Measurements from ENCODE around the gene PICALM. TPM values are rescaled to one million over a fixed set of nuclear protein-coding genes. Genes with fewer than 3 reads are reported as not detected.

Gene PICALM
- total and polyA plus RNA-seq, 2 of the 13 experiments (the other 11 are each of a cell fraction or from before 2014, with no cell fraction given) = 97.6 to 154 TPM

DNA sequence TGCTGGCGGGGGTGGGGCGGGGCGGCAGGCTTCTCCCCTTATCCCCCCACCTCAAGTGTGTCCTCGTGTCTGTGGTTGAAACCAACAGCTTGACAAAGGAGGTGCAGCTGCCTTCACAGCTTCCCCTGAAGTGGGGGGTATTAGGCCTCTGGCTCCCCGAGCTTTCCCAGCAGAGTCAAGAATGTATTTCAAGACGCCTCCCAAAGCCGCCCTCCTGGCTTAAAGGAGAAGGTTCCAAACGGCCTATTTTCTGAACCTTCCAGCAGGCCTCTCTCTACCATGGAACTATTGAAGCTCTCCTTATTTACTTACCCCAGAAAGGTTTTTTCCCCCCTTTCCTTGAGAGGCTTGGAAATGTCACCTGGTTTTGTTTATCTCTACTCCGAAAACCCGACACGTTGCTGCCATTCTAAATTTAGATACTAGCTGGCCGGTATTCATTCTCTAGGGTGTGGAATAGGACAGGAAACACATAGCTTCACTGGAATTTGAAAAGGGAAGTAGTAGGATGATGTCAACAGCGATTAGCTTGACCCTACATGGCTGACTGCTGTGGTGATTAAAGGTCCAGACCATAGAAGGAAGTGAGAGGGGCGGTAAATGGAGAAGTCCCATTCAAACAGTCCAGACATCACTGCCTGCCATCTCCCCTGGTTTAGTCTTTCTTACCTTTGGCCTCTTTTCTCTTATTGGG, 671 bp upstream of the PICALM start (continued):
- no peak for TF ChIP-seq ZNF557 (CRISPR knock-in tag; IDR thresholded peaks at IDR 0.05)
- no peak for TF ChIP-seq LCORL (IDR thresholded peaks at IDR 0.05)
- no peak; the same call in 1 of the 2 replicates for TF ChIP-seq LCORL (CRISPR knock-in tag; IDR thresholded peaks at IDR 0.05)
- 0 out of 2 replicates have a peak, but pooled peaks have one; percentile 10 for TF ChIP-seq ZNF264 (CRISPR knock-in tag; IDR thresholded peaks at IDR 0.05)
- TF ChIP-seq, protein P1, sequence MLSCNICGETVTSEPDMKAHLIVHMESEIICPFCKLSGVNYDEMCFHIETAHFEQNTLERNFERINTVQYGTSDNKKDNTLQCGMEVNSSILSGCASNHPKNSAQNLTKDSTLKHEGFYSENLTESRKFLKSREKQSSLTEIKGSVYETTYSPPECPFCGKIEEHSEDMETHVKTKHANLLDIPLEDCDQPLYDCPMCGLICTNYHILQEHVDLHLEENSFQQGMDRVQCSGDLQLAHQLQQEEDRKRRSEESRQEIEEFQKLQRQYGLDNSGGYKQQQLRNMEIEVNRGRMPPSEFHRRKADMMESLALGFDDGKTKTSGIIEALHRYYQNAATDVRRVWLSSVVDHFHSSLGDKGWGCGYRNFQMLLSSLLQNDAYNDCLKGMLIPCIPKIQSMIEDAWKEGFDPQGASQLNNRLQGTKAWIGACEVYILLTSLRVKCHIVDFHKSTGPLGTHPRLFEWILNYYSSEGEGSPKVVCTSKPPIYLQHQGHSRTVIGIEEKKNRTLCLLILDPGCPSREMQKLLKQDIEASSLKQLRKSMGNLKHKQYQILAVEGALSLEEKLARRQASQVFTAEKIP (CRISPR knock-in tag; IDR thresholded peaks at IDR 0.05; ENCODE audit: borderline replicate concordance) = no peak
- no peak for TF ChIP-seq MTF1 (CRISPR knock-in tag; IDR thresholded peaks at IDR 0.05)
- TF ChIP-seq FOSL2 (CRISPR knock-in tag; IDR thresholded peaks at IDR 0.05) = no peak
- TF ChIP-seq SRF (IDR thresholded peaks at IDR 0.05; ENCODE audit: low read depth, low read length) = peak; percentile 44; the same call in 1 of the 2 replicates
- TF ChIP-seq ZNF383 (CRISPR knock-in tag; IDR thresholded peaks at IDR 0.05; ENCODE audit: borderline replicate concordance) = no peak
- TF ChIP-seq, protein P2, sequence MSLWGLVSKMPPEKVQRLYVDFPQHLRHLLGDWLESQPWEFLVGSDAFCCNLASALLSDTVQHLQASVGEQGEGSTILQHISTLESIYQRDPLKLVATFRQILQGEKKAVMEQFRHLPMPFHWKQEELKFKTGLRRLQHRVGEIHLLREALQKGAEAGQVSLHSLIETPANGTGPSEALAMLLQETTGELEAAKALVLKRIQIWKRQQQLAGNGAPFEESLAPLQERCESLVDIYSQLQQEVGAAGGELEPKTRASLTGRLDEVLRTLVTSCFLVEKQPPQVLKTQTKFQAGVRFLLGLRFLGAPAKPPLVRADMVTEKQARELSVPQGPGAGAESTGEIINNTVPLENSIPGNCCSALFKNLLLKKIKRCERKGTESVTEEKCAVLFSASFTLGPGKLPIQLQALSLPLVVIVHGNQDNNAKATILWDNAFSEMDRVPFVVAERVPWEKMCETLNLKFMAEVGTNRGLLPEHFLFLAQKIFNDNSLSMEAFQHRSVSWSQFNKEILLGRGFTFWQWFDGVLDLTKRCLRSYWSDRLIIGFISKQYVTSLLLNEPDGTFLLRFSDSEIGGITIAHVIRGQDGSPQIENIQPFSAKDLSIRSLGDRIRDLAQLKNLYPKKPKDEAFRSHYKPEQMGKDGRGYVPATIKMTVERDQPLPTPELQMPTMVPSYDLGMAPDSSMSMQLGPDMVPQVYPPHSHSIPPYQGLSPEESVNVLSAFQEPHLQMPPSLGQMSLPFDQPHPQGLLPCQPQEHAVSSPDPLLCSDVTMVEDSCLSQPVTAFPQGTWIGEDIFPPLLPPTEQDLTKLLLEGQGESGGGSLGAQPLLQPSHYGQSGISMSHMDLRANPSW (CRISPR knock-in tag; IDR thresholded peaks at IDR 0.05; ENCODE audit: borderline replicate concordance) = 0 out of 2 replicates have a peak, but pooled peaks have one; percentile 67
- no peak for TF ChIP-seq NFATC3 (CRISPR knock-in tag; IDR thresholded peaks at IDR 0.05)
- TF ChIP-seq CCDC6 (CRISPR knock-in tag; IDR thresholded peaks at IDR 0.05) = peak; percentile 44; the same call in 1 of the 2 replicates
- TF ChIP-seq, protein P3, sequence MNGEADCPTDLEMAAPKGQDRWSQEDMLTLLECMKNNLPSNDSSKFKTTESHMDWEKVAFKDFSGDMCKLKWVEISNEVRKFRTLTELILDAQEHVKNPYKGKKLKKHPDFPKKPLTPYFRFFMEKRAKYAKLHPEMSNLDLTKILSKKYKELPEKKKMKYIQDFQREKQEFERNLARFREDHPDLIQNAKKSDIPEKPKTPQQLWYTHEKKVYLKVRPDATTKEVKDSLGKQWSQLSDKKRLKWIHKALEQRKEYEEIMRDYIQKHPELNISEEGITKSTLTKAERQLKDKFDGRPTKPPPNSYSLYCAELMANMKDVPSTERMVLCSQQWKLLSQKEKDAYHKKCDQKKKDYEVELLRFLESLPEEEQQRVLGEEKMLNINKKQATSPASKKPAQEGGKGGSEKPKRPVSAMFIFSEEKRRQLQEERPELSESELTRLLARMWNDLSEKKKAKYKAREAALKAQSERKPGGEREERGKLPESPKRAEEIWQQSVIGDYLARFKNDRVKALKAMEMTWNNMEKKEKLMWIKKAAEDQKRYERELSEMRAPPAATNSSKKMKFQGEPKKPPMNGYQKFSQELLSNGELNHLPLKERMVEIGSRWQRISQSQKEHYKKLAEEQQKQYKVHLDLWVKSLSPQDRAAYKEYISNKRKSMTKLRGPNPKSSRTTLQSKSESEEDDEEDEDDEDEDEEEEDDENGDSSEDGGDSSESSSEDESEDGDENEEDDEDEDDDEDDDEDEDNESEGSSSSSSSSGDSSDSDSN (CRISPR knock-in tag; IDR thresholded peaks at IDR 0.05) = no peak; the same call in 1 of the 2 replicates
- TF ChIP-seq, protein P4, sequence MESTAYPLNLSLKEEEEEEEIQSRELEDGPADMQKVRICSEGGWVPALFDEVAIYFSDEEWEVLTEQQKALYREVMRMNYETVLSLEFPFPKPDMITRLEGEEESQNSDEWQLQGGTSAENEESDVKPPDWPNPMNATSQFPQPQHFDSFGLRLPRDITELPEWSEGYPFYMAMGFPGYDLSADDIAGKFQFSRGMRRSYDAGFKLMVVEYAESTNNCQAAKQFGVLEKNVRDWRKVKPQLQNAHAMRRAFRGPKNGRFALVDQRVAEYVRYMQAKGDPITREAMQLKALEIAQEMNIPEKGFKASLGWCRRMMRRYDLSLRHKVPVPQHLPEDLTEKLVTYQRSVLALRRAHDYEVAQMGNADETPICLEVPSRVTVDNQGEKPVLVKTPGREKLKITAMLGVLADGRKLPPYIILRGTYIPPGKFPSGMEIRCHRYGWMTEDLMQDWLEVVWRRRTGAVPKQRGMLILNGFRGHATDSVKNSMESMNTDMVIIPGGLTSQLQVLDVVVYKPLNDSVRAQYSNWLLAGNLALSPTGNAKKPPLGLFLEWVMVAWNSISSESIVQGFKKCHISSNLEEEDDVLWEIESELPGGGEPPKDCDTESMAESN (CRISPR knock-in tag; conservative IDR thresholded peaks at IDR 0.05) = no peak
- no peak for TF ChIP-seq SP2 (CRISPR knock-in tag; IDR thresholded peaks at IDR 0.05)
- no peak for TF ChIP-seq ATM (IDR thresholded peaks at IDR 0.05; ENCODE audit: borderline replicate concordance)
- no peak for TF ChIP-seq MAZ (IDR thresholded peaks at IDR 0.05; ENCODE audit: borderline replicate concordance, low read depth, low read length)
- TF ChIP-seq MAZ (CRISPR knock-in tag; IDR thresholded peaks at IDR 0.05; ENCODE audit: low read depth) = no peak
- TF ChIP-seq MLLT10 (CRISPR knock-in tag; IDR thresholded peaks at IDR 0.05) = no peak
- TF ChIP-seq POGZ (CRISPR knock-in tag; IDR thresholded peaks at IDR 0.05) = no peak
- TF ChIP-seq, protein P5, sequence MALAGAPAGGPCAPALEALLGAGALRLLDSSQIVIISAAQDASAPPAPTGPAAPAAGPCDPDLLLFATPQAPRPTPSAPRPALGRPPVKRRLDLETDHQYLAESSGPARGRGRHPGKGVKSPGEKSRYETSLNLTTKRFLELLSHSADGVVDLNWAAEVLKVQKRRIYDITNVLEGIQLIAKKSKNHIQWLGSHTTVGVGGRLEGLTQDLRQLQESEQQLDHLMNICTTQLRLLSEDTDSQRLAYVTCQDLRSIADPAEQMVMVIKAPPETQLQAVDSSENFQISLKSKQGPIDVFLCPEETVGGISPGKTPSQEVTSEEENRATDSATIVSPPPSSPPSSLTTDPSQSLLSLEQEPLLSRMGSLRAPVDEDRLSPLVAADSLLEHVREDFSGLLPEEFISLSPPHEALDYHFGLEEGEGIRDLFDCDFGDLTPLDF (CRISPR knock-in tag; IDR thresholded peaks at IDR 0.05) = no peak
